Panc1 (cell line): ENCODE data around the gene SPNS3. TPM values are rescaled to one million over a fixed set of nuclear protein-coding genes. Genes with fewer than 3 reads are reported as not detected.

Experiments
- ATAC-seq: fragments of 200-7000 bp; cut with Tn5 transposase; 2 replicates; pipeline ENCODE4 v1.9.1; 2020; ENCODE audit warnings: mild to moderate bottlenecking, moderate library complexity
- BruUV-seq: library from RNA; stranded (reverse); fragments of 400-500 nt; replicated peaks from 2 replicates; lab custom pipeline; 2021; lab: Mats Ljungman, UMichigan
- CTCF ChIA-PET: fragments of 300-600 bp; sonication (Branson Sonifier 250); formaldehyde crosslinking; loops from one replicate; lab custom pipeline; 2022; ENCODE audit warnings: antibody characterized with exemption; lab: Charles Lee
- POLR2A ChIA-PET: fragments of 300-600 bp; sonication (Branson Sonifier 250); formaldehyde crosslinking; loops from one replicate; lab custom pipeline; 2022; ENCODE audit warnings: antibody characterized with exemption; lab: Charles Lee
- DNase-seq: peaks from one replicate; pipeline ENCODE4 v3.0.0-alpha.2; 2010; ENCODE audit warnings: low read depth, low spot score
- H3K27ac ChIP-seq: 2 replicates; pipeline ENCODE4 v1.5.1; 2011; ENCODE audit warnings: mild to moderate bottlenecking, low read length, inconsistent platforms
- H3K27me3 ChIP-seq: fragments of 200-500 bp; sonication (Bioruptor generic); 2 replicates; pipeline ENCODE4 v1.6.0; 2014; ENCODE audit warnings: low read length, inconsistent platforms; ENCODE audit not compliant: control insufficient read depth, insufficient read depth
- H3K36me3 ChIP-seq: fragments of 200-500 bp; sonication (Bioruptor generic); 2 replicates; pipeline ENCODE4 v1.5.1; 2014; ENCODE audit warnings: inconsistent platforms, mild to moderate bottlenecking, low read length, moderate library complexity; ENCODE audit not compliant: control insufficient read depth, insufficient read depth
- H3K4me1 ChIP-seq: 2 replicates; pipeline ENCODE4 v1.5.1; 2011; ENCODE audit warnings: inconsistent platforms, mild to moderate bottlenecking, low read length, moderate library complexity; ENCODE audit not compliant: control insufficient read depth, insufficient read depth
- H3K4me3 ChIP-seq, 2 experiments: 2 replicates each; pipeline ENCODE4 v1.5.1; 2011 to 2012; ENCODE audit warnings: low read depth in 2 of 2, low read length in 2 of 2, mild to moderate bottlenecking in 2 of 2, inconsistent platforms in 1 of 2, moderate library complexity in 1 of 2
- H3K9me3 ChIP-seq: fragments of 200-500 bp; sonication (Bioruptor generic); 2 replicates; pipeline ENCODE4 v1.5.1; 2014; ENCODE audit warnings: low read depth, mild to moderate bottlenecking, inconsistent platforms, low read length, moderate library complexity; ENCODE audit not compliant: control insufficient read depth, insufficient read depth
- POLR2AphosphoS5 ChIP-seq: IDR thresholded peaks from 2 replicates; pipeline ENCODE4 v1.6.1; 2012; ENCODE audit warnings: mild to moderate bottlenecking, low read depth, low read length, moderate library complexity
- REST ChIP-seq, 2 experiments: IDR thresholded peaks; 2 replicates each; pipeline ENCODE4 v1.6.1; 2011 to 2012; ENCODE audit warnings: low read depth in 2 of 2, control low read depth in 1 of 2, low read length in 1 of 2, mild to moderate bottlenecking in 1 of 2, moderate library complexity in 1 of 2; ENCODE audit not compliant: insufficient read depth in 1 of 2
- SIN3A ChIP-seq: IDR thresholded peaks from 2 replicates; pipeline ENCODE4 v1.6.1; 2012; ENCODE audit warnings: low read depth, mild to moderate bottlenecking, low read length, moderate library complexity, borderline replicate concordance; ENCODE audit not compliant: insufficient read depth
- TCF7L2 ChIP-seq: IDR thresholded peaks from 2 replicates; pipeline ENCODE4 v1.6.1; 2011; ENCODE audit warnings: mild to moderate bottlenecking, low read depth, low read length, inconsistent platforms
- in situ Hi-C: cut with HindIII; loops from 2 replicates; pipeline ENCODE4 v1.10.0; 2016; ENCODE audit warnings: low sequenced_read_pairs, low pct_unique_long_range_greater_than_20kb
- intact Hi-C: fragments of 100-400 bp; cut with micrococcal nuclease; formaldehyde crosslinking; loops from one replicate; pipeline ENCODE4 v1.10.0; 2022; ENCODE audit not compliant: unreplicated experiment
- total RNA-seq: library from RNA; stranded (reverse); gene quantifications from one replicate; pipeline ENCODE4 v1.2.1, GENCODE V29; 2021; ENCODE audit not compliant: unreplicated experiment
- TF ChIP-seq, protein P1 (sequence below): fragments of 450-650 bp; IDR thresholded peaks from 2 replicates; pipeline ENCODE4 v1.5.1; 2017; ENCODE audit warnings: mild to moderate bottlenecking

Gene SPNS3
- total RNA-seq, 1 experiment from 2014 or later = 0.10 TPM

- CTCF ChIA-PET = no interaction called here
- no peak for TF ChIP-seq POLR2AphosphoS5
- in situ Hi-C loops = no loop called here
Observed at GRCh38 chr17:4502466-4503154, 68.9 kb downstream of the SPNS3 start.

DNA sequence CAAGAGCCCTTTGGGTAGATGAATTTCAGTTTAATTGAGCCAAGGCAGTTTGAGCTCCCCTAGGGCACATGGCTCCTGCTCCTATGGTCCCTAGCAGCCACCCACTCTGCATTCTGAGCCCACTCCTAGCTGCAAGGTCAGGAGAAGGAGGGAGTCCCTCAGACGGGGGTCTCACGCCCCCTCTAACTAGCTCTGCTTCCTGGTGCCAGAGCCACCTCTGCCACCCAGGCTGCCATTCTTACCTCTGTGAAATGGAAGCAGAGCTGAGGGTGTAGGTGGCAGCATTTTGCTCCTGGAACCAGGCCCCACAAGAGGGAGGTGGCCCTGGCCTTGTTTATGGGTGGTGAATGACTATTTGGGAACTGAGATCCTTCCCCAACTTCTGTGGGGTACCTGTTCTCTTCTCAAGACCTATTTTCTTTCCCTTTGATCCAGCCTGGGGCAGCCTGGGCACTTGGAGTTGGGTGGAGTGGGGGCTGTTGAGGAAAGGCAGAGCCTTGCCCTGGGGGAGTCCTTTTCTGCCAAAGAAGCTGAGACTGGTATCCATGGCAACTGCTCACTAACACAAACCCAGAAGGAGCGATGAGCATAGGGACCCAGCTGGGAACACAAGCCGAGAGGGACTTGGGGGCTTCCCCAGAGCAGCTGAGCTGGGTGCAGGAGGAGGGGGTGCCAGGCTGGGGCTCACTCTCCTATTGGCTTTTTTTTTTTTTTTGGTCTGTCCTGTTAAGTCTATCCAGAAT is 69.7 kb downstream of the SPNS3 start:
- intact Hi-C loops = no loop called here
- in situ Hi-C loops = no loop called here

More at GRCh38 chr17:4502466-4503154, 68.9 kb downstream of the SPNS3 start:
- POLR2A ChIA-PET = no interaction called here
- Histone ChIP-seq H3K27ac (no peak overlapping the region), H3K9me3 (no peaks in the 10 kb centered on the region), H3K36me3 (no peaks in the 10 kb centered on the region), H3K4me3 (no peak overlapping the region), H3K27me3 (no peaks in the 10 kb centered on the region), H3K4me1 (no peaks in the 10 kb centered on the region)
- intact Hi-C loops = no loop called here
- BruUV-seq = no TSS peak
- DNase-seq (no peak), ATAC-seq (no peak)

More for the DNA sequence above, 69.7 kb downstream of the SPNS3 start:
- no peak for DNase-seq
- Histone ChIP-seq H3K4me1 (no peaks in the 10 kb centered on the region), H3K9me3 (no peaks in the 10 kb centered on the region), H3K4me3 (no peak overlapping the region), H3K27me3 (no peaks in the 10 kb centered on the region), H3K27ac (no peak overlapping the region), H3K36me3 (no peaks in the 10 kb centered on the region)
- no peak for ATAC-seq
- ChIA-PET POLR2A (no interaction called here), CTCF (no interaction called here)
- no TSS peak for BruUV-seq
- TF ChIP-seq SIN3A (no peak), TCF7L2 (no peak), POLR2AphosphoS5 (no peak), REST (IDR thresholded peaks at IDR 0.05; ENCODE audit: insufficient read depth in 1 of 2, low read depth in 2 of 2, low read length in 1 of 2) (no peak)
- TF ChIP-seq, protein P1, sequence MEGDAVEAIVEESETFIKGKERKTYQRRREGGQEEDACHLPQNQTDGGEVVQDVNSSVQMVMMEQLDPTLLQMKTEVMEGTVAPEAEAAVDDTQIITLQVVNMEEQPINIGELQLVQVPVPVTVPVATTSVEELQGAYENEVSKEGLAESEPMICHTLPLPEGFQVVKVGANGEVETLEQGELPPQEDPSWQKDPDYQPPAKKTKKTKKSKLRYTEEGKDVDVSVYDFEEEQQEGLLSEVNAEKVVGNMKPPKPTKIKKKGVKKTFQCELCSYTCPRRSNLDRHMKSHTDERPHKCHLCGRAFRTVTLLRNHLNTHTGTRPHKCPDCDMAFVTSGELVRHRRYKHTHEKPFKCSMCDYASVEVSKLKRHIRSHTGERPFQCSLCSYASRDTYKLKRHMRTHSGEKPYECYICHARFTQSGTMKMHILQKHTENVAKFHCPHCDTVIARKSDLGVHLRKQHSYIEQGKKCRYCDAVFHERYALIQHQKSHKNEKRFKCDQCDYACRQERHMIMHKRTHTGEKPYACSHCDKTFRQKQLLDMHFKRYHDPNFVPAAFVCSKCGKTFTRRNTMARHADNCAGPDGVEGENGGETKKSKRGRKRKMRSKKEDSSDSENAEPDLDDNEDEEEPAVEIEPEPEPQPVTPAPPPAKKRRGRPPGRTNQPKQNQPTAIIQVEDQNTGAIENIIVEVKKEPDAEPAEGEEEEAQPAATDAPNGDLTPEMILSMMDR = no peak
